C4-2B (cell line): ENCODE results near the gene UFSP2.

Experiments
- CTCF ChIP-seq: fragments of 450-650 bp; conservative IDR thresholded peaks from 2 replicates; pipeline ENCODE4 v1.5.1; 2017; ENCODE audit warnings: mild to moderate bottlenecking
- ZFX ChIP-seq: fragments of 450-650 bp; IDR thresholded peaks from 2 replicates; pipeline ENCODE4 v1.6.1; 2017

GRCh38 chr4:185472103-185472542, 46.4 kb upstream of the UFSP2 start:
- no peak for TF ChIP-seq CTCF
- TF ChIP-seq ZFX, result no peak
